Mammary microvascular endothelial cell (primary cell): ENCODE data around the gene BTG3. TPM values are rescaled to one million over a fixed set of nuclear protein-coding genes. Genes with fewer than 3 reads are reported as not detected.

Experiments
- total RNA-seq: library from RNA; depleted of rRNA; stranded (reverse); fragments of >200 nt; gene quantifications from 2 replicates; pipeline ENCODE4 v1.2.3, GENCODE V29; 2015

BTG3 gene
- 36.2 and 44.4 TPM in 2 replicates for total RNA-seq

GRCh38 chr21:17612565-17613241 lies at the start of gene BTG3:
Gene BTG3 (minus strand): TSS chr21:17612901. CDS start chr21:17609144, 3,757 bp downstream.

Other genes with a start within 250 kb of the BTG3 start
- gene CXADR, start 99.9 kb downstream of the BTG3 start, total RNA-seq = 3.1 and 18.7 TPM in 2 replicates
- 2.9 and 3.8 TPM in 2 replicates for gene C21orf91, start 206.5 kb upstream of the BTG3 start, total RNA-seq